CD4-positive, CD25-positive, alpha-beta regulatory T cell (primary cell): ENCODE results near the gene CEP104. TPM values are rescaled to one million over a fixed set of nuclear protein-coding genes. Genes with fewer than 3 reads are reported as not detected.

Experiments
- ATAC-seq, 2 donors: fragments of 150-1000 bp; cut with Tn5 transposase; one replicate each; pipeline ENCODE4 v1.10.0; 2021; ENCODE audit warnings: low read depth in 2 of 2, moderate number of reproducible peaks in 2 of 2, moderate library complexity in 1 of 2
- DNase-seq, 3 donors: peaks; one replicate each; pipeline versions ENCODE4 v3.0.0 to v3.0.0-alpha.2; 2012 to 2022; ENCODE audit warnings: mixed read lengths in 1 of 3
- H3K27ac ChIP-seq: one replicate; pipeline ENCODE4 v1.7.0; 2013; ENCODE audit warnings: mild to moderate bottlenecking, low read length; ENCODE audit not compliant: insufficient read depth, poor library complexity, severe bottlenecking
- H3K27me3 ChIP-seq: one replicate; pipeline ENCODE4 v1.7.0; 2013; ENCODE audit warnings: low read length; ENCODE audit not compliant: control insufficient read depth, insufficient read depth
- H3K36me3 ChIP-seq: one replicate; pipeline ENCODE4 v1.7.0; 2013; ENCODE audit warnings: mild to moderate bottlenecking, low read length, moderate library complexity; ENCODE audit not compliant: control insufficient read depth, insufficient read depth
- H3K4me1 ChIP-seq: 2 replicates; pipeline ENCODE4 v1.7.0; 2013; ENCODE audit warnings: mild to moderate bottlenecking, low read length; ENCODE audit not compliant: insufficient read depth, control insufficient read depth, poor library complexity, severe bottlenecking
- H3K4me3 ChIP-seq: one replicate; pipeline ENCODE4 v1.7.0; 2013; ENCODE audit warnings: low read depth, mild to moderate bottlenecking, low read length, moderate library complexity
- H3K9me3 ChIP-seq, 2 experiments: 1 replicate in 1 of 2; 2 replicates in 1 of 2; pipeline ENCODE4 v1.7.0; 2013; ENCODE audit warnings: low read length in 2 of 2, mild to moderate bottlenecking in 1 of 2, moderate library complexity in 1 of 2; ENCODE audit not compliant: control insufficient read depth in 2 of 2
- H3K27ac Mint-ChIP-seq, 3 donors: one replicate each; pipeline ENCODE4 v1.8.0; 2020 to 2022; ENCODE audit warnings: mild to moderate bottlenecking in 3 of 3, mixed read lengths in 3 of 3, moderate library complexity in 2 of 3
- H3K27me3 Mint-ChIP-seq: one replicate; pipeline ENCODE4 v1.8.0; 2022; ENCODE audit warnings: mild to moderate bottlenecking, mixed read lengths
- H3K36me3 Mint-ChIP-seq: one replicate; pipeline ENCODE4 v1.8.0; 2020; ENCODE audit warnings: mixed read lengths
- H3K4me1 Mint-ChIP-seq, 4 donors: one replicate each; pipeline ENCODE4 v1.8.0; 2020 to 2022; ENCODE audit warnings: mixed read lengths in 4 of 4, mild to moderate bottlenecking in 1 of 4
- H3K4me3 Mint-ChIP-seq, 4 donors: one replicate each; pipeline ENCODE4 v1.8.0; 2020 to 2022; ENCODE audit warnings: mild to moderate bottlenecking in 4 of 4, mixed read lengths in 4 of 4, moderate library complexity in 3 of 4
- H3K9me3 Mint-ChIP-seq, 7 donors: one replicate each; pipeline ENCODE4 v1.8.0; 2020 to 2022; ENCODE audit warnings: mixed read lengths in 7 of 7, mild to moderate bottlenecking in 3 of 7, moderate library complexity in 2 of 7
- polyA plus RNA-seq, 4 donors: library from polyadenylated mRNA; unstranded; fragments of 300-500 nt; fragmentation: Illumina TruSeq; gene quantifications; one replicate each; pipeline ENCODE4 v1.2.3, GENCODE V29; 2021
- total RNA-seq: library from RNA; stranded (reverse); gene quantifications from one replicate; pipeline ENCODE4 v1.2.3, GENCODE V29; 2022

CEP104 gene
- total and polyA plus RNA-seq, 5 donors from 2014 or later, result 13.5 to 42.3 (median 14.6) TPM

DNA sequence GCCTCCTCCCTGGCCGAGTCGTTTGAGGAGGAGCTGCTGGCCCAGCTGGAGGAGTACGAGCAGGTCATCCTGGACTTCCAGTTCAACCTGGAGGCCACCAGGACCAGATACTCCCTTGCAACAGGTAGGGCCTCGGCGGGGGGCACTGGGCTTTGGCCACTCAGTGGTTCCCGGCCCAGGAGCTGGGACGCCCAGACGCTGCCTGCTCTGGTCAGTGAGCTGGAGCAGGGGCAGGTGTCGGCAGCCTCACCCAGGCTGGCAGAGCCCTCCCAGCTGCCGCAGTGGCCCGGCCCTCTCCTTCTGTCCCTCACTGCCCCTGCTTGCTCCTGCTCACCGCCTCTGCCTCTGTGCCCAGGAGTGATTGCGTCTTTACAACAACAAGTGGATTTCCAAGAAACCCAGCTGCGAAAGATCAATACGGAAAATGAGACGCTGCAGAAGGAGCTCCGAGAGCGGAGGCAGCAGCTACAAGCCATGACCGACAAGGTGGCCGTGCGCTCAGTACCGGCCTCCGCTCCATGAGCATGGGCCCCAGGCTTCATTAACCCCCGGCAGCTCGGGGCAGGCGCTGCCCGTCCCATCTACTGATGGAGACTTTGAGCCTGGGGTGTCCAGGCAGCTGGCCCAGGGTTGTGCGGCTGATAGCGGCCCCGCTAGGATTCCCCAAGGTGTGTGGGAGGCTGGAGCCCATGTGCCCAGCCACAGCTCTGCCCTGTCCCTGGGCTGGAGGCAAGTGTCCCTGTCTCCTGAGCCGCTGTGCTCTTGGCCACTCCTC, 93.5 kb downstream of the CEP104 start:
- H3K36me3 Mint-ChIP-seq, result no peaks in the 10 kb centered on the region
- peaks cover 0 to 3% (median 0%) of the 10 kb centered on the region in 7 donors for H3K9me3 Mint-ChIP-seq
- ATAC-seq (no peak), DNase-seq (no peak)
- no peak overlapping the region for H3K27ac Mint-ChIP-seq
- H3K9me3 ChIP-seq, result no peaks in the 10 kb centered on the region
- no peak overlapping the region for H3K27ac ChIP-seq
- peaks cover 17% of the 10 kb centered on the region for H3K27me3 Mint-ChIP-seq
- no peak overlapping the region for H3K4me3 ChIP-seq
- no peaks in the 10 kb centered on the region for H3K36me3 ChIP-seq
- H3K27me3 ChIP-seq, result peaks cover 4% of the 10 kb centered on the region
- no peaks in the 10 kb centered on the region for H3K4me1 Mint-ChIP-seq
- H3K4me3 Mint-ChIP-seq, result no peak overlapping the region
- no peaks in the 10 kb centered on the region for H3K4me1 ChIP-seq

- Histone ChIP-seq H3K9me3 (no peaks in the 10 kb centered on the region), H3K36me3 (no peaks in the 10 kb centered on the region), H3K4me1 (no peaks in the 10 kb centered on the region), H3K27ac (no peak overlapping the region), H3K4me3 (no peak overlapping the region), H3K27me3 (peaks cover 4% of the 10 kb centered on the region)
- Mint-ChIP-seq H3K4me3 (no peak overlapping the region), H3K9me3 (peaks cover 0 to 3% (median 0%) of the 10 kb centered on the region in 7 donors), H3K36me3 (no peaks in the 10 kb centered on the region), H3K27me3 (peaks cover 17% of the 10 kb centered on the region), H3K27ac (no peak overlapping the region), H3K4me1 (no peaks in the 10 kb centered on the region)
- DNase-seq (no peak), ATAC-seq (no peak)
Measured at GRCh38 chr1:3762873-3763228, 94.2 kb downstream of the CEP104 start.

GRCh38 chr1:3762151-3762872, 94.7 kb downstream of the CEP104 start:
- Mint-ChIP-seq H3K36me3 (no peaks in the 10 kb centered on the region), H3K27me3 (peaks cover 13% of the 10 kb centered on the region)
- no peak for DNase-seq

More at GRCh38 chr1:3762151-3762872, 94.7 kb downstream of the CEP104 start:
- Histone ChIP-seq H3K27ac (no peak overlapping the region), H3K4me1 (no peaks in the 10 kb centered on the region), H3K27me3 (peaks cover 4% of the 10 kb centered on the region), H3K9me3 (no peaks in the 10 kb centered on the region), H3K36me3 (no peaks in the 10 kb centered on the region), H3K4me3 (no peak overlapping the region)
- no peak for ATAC-seq
- Mint-ChIP-seq H3K4me1 (no peaks in the 10 kb centered on the region), H3K27ac (no peak overlapping the region), H3K9me3 (peaks cover 0 to 3% (median 0%) of the 10 kb centered on the region in 7 donors), H3K4me3 (no peak overlapping the region)

Other genes with a start within 250 kb of the CEP104 start
- gene MEGF6, start 245.7 kb downstream of the CEP104 start, total RNA-seq, result 123 TPM
- gene MEGF6, start 245.7 kb downstream of the CEP104 start, polyA plus RNA-seq, result 1 to 10 TPM; 4.7 to 9.8 (median 6.5) TPM
- 26.9 TPM for gene TPRG1L, start 232.2 kb downstream of the CEP104 start, total RNA-seq
- 10 to 100 TPM; 34.3 to 35.9 (median 35.1) TPM for gene TPRG1L, start 232.2 kb downstream of the CEP104 start, polyA plus RNA-seq
- 37.1 TPM for gene WRAP73, start 207.1 kb downstream of the CEP104 start, total RNA-seq
- 10 to 100 TPM; 27.9 to 36.5 (median 33.2) TPM for gene WRAP73, start 207.1 kb downstream of the CEP104 start, polyA plus RNA-seq
- not detected for gene TP73, start 204.7 kb downstream of the CEP104 start, total RNA-seq
- under 1 TPM in 2 of 4 donors, not detected in 2; 0.08 to 0.12 TPM for gene TP73, start 204.7 kb downstream of the CEP104 start, polyA plus RNA-seq
- not detected for gene CCDC27, start 104.8 kb downstream of the CEP104 start, total RNA-seq
- not detected for gene CCDC27, start 104.8 kb downstream of the CEP104 start, polyA plus RNA-seq
- 0.81 TPM for gene SMIM1, start 84.5 kb downstream of the CEP104 start, total RNA-seq
- gene SMIM1, start 84.5 kb downstream of the CEP104 start, polyA plus RNA-seq, result 1 to 10 TPM in 1 of 4 donors, under 1 TPM in 3; 0.62 to 1.2 (median 0.79) TPM
- gene LRRC47, start 60.7 kb downstream of the CEP104 start, total RNA-seq, result 33.9 TPM
- gene LRRC47, start 60.7 kb downstream of the CEP104 start, polyA plus RNA-seq, result 10 to 100 TPM; 22.0 to 32.5 (median 25.7) TPM
- gene DFFB, start 265 bp upstream of the CEP104 start, total RNA-seq, result 15.4 TPM
- gene DFFB, start 265 bp upstream of the CEP104 start, polyA plus RNA-seq, result 10 to 100 TPM; 11.2 to 14.4 (median 12.6) TPM
- gene C1orf174, start 43.1 kb upstream of the CEP104 start, total RNA-seq, result 15.4 TPM
- gene C1orf174, start 43.1 kb upstream of the CEP104 start, polyA plus RNA-seq, result 10 to 100 TPM; 22.0 to 33.3 (median 26.9) TPM